Thoracic aorta endothelial cell (primary cell): Measurements from ENCODE around the gene ASB4. TPM values are rescaled to one million over a fixed set of nuclear protein-coding genes. Genes with fewer than 3 reads are reported as not detected.

Experiments used
- total RNA-seq: library from RNA; depleted of rRNA; stranded (reverse); fragments of >200 nt; gene quantifications from 2 replicates; pipeline ENCODE4 v1.2.3, GENCODE V29; 2012

Gene ASB4
- under 0.01 TPM in 1 of 2 replicates, not detected in the other for total RNA-seq

DNA sequence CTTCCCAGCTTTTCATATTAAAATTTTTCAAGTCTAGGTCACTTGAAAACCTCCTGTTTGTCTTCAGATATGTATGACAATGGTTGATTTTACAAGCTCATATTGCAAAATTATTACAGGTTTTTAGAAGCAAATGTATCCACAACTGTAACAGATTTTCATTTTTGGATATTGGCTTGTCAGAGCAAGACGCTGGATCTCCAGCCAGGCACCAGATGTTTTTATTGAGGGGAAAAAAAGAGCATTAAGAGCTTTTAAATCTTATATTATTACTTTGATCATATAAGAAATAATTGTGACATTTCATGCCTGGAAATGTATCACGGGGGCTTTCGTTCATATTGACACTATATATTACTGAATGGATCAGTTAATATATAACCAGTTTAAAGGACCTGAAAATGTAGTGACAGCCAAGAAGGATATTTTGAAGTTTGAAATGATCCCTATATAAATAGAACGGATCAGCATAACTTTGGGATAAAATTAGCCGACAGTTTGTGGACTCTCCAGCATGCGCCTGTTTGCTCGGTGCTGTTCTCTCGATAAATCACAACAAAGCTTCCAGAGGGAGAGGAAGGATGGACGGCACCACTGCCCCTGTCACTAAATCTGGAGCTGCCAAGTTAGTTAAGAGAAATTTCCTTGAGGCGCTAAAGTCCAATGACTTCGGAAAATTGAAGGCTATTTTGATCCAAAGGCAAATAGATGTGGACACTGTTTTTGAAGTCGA is at the start of gene ASB4:
ASB4 (plus strand) TSS at position 553 of the 733 bp plus-strand sequence; CDS start at position 582, 29 bp downstream.

Other genes with a start within 250 kb of the ASB4 start
- not detected in 2 replicates for gene PON1, start 161.4 kb upstream of the ASB4 start, total RNA-seq
- 0.93 and 1.9 TPM in 2 replicates for gene PON3, start 89.6 kb upstream of the ASB4 start, total RNA-seq
- gene PON2, start 50.9 kb upstream of the ASB4 start, total RNA-seq: 113 and 132 TPM in 2 replicates
- gene PDK4, start 110.6 kb downstream of the ASB4 start, total RNA-seq: 5.2 and 5.9 TPM in 2 replicates